ENCODE data around the gene FILIP1L. TPM values are rescaled to one million over a fixed set of nuclear protein-coding genes. Genes with fewer than 3 reads are reported as not detected.

The FILIP1L gene
- total and polyA plus RNA-seq, 2 donors (not counting 1 experiment from before 2014, with no cell fraction given), result 0.32 to 0.48 TPM

DNA sequence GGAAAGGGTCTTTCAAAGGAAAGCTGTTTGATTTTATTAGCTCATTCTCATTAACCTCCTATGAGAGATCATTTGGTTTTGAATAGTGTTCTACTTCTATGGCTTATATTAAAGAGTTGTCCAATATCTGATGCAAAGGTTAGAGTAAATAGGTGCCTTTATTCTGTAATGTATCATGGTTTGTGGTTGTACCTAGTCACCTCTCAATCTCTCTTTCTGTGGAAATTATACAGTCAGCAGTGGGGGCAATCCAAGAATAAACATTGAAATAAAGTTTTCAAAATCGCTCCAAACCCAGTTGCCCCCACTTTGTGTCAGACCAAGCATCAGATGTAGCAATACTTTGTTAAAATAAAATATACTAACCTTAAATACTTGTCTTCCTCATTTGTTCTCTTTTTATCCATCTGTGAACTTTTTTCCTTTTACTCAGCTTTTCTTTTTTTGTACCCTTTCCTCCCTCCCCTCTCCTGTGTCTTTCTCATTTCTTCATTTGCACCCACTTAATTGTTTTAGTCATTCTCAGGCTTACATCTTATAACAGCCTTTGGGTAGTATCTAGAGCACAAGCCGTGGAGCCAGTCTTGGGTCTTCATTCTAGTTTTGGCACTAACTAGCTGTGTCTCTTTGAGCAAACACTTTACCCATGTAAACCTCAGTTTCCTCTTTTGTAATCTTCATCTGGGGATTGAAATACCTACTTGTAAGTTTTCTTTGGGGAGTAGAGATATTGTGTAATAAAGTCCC, 279.9 kb downstream of the FILIP1L start:
- no peaks in the 10 kb centered on the region for H3K9me3 Mint-ChIP-seq (ENCODE audit: insufficient read depth)
- H3K27me3 Mint-ChIP-seq, result no peaks in the 10 kb centered on the region
- H3K9ac ChIP-seq (ENCODE audit: low read length), result no peak overlapping the region
- ATAC-seq (ENCODE audit: low read depth) (no peak), DNase-seq (no peak)
- no peaks in the 10 kb centered on the region for H3K27me3 ChIP-seq (replicated peaks in 1 of 4; ENCODE audit: control extremely low read depth in 1 of 4, control insufficient read depth in 3 of 4, insufficient read depth in 4 of 4, low read length in 3 of 4)
- 83% methylated on average over 1 of the region's 2 CpGs for WGBS (ENCODE audit: insufficient coverage)
- H3K9me3 ChIP-seq (ENCODE audit: control extremely low read depth in 1 of 3, control insufficient read depth in 2 of 3, insufficient read depth in 1 of 3, low read length in 2 of 3), result no peaks in the 10 kb centered on the region
- ChIA-PET POLR2A (no interaction called here), CTCF (interaction anchor here (0.6 to 9.4 kb wide), 6 partner anchors 10 to 756 kb away, joined by 3 to 158 read pairs (median 22); partner anchors contain the start of gene TBC1D23)
- peaks cover 25% of the 10 kb centered on the region for H3K79me2 ChIP-seq (ENCODE audit: control insufficient read depth, insufficient read depth, low read length)
- H3K4me2 ChIP-seq (replicated peaks; ENCODE audit: low read depth, low read length, poor library complexity, severe bottlenecking), result no peak overlapping the region
- no peak overlapping the region for H3K27ac Mint-ChIP-seq
- H2AFZ ChIP-seq (ENCODE audit: insufficient read depth, low read depth, low read length, poor library complexity, severe bottlenecking), result no peak overlapping the region
- H3K36me3 ChIP-seq (replicated peaks in 1 of 2; ENCODE audit: control extremely low read depth in 1 of 2, control insufficient read depth in 1 of 2, extremely low read depth in 1 of 2, insufficient read depth in 2 of 2, low read length in 1 of 2), result no peaks in the 10 kb centered on the region
- TF ChIP-seq, protein P1, sequence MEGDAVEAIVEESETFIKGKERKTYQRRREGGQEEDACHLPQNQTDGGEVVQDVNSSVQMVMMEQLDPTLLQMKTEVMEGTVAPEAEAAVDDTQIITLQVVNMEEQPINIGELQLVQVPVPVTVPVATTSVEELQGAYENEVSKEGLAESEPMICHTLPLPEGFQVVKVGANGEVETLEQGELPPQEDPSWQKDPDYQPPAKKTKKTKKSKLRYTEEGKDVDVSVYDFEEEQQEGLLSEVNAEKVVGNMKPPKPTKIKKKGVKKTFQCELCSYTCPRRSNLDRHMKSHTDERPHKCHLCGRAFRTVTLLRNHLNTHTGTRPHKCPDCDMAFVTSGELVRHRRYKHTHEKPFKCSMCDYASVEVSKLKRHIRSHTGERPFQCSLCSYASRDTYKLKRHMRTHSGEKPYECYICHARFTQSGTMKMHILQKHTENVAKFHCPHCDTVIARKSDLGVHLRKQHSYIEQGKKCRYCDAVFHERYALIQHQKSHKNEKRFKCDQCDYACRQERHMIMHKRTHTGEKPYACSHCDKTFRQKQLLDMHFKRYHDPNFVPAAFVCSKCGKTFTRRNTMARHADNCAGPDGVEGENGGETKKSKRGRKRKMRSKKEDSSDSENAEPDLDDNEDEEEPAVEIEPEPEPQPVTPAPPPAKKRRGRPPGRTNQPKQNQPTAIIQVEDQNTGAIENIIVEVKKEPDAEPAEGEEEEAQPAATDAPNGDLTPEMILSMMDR (IDR thresholded peaks at IDR 0.05), result no peak
- TF ChIP-seq EZH2 (IDR thresholded peaks at IDR 0.05; ENCODE audit: borderline replicate concordance, insufficient read depth, low read depth, low read length, poor library complexity, severe bottlenecking), result no peak
- H3K4me3 Mint-ChIP-seq, result no peak overlapping the region
- H3K4me1 Mint-ChIP-seq, result no peaks in the 10 kb centered on the region
- no peak overlapping the region for H3K27ac ChIP-seq (ENCODE audit: low read length in 2 of 2)
- no peak overlapping the region for H3K4me3 ChIP-seq (ENCODE audit: control extremely low read depth in 1 of 5, extremely low read depth in 1 of 5, insufficient read depth in 1 of 5, low read depth in 2 of 5, low read length in 4 of 5)
- H3K4me1 ChIP-seq (ENCODE audit: control insufficient read depth in 2 of 2, insufficient read depth in 2 of 2, low read length in 2 of 2), result no peaks in the 10 kb centered on the region
- no peaks in the 10 kb centered on the region for H4K20me1 ChIP-seq (ENCODE audit: control insufficient read depth, insufficient read depth, low read length, poor library complexity, severe bottlenecking)
- intact Hi-C loops (cut with micrococcal nuclease), result loop anchor here (5.0 kb wide), 3 partner anchors 233 to 568 kb away; partner anchors contain the start of genes LNP1 and TOMM70

DNA sequence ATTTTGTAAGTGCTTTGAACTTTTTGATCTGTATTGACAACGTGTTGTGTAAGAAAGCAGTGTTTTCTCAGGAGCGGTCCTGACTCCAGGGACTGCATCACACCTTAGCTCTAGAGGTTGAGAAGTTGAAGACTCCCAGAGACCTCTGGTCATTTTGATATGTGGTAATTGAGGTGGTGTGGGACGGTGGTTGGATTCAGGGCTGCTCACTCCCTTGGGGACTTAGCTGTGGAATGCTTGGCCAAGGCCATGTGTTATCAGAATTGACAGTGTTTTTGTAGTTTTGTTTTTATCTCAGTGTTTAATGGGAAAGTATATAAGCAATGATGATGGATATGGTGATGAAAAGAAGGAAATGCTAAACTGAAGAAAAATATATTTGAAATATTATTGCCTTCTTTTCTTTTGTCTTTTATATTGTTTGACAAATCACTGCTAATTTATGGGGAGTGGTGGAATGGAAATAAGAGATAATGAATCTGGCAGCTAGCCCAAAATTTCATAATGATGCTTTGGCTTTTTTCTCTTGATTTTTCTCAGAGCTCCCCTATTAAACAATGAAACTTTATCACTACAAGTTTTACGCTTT, 280.6 kb downstream of the FILIP1L start:
- no peak for DNase-seq
- H3K4me1 ChIP-seq (ENCODE audit: control insufficient read depth in 2 of 2, insufficient read depth in 2 of 2, low read length in 2 of 2), result no peaks in the 10 kb centered on the region
- CTCF ChIA-PET, result interaction anchor here (0.9 to 9.4 kb wide), 9 partner anchors 10 to 756 kb away, joined by 3 to 158 read pairs (median 10); partner anchors contain the start of genes LNP1, TBC1D23 and TOMM70
- H2AFZ ChIP-seq (ENCODE audit: insufficient read depth, low read depth, low read length, poor library complexity, severe bottlenecking), result no peak overlapping the region
- intact Hi-C loops (cut with micrococcal nuclease), result loop anchor here (5.0 kb wide), 3 partner anchors 234 to 569 kb away; partner anchors contain the start of genes LNP1 and TOMM70
- H3K9ac ChIP-seq (ENCODE audit: low read length), result no peak overlapping the region
- no peak overlapping the region for H3K4me2 ChIP-seq (replicated peaks; ENCODE audit: low read depth, low read length, poor library complexity, severe bottlenecking)
- no peaks in the 10 kb centered on the region for H4K20me1 ChIP-seq (ENCODE audit: control insufficient read depth, insufficient read depth, low read length, poor library complexity, severe bottlenecking)
- peaks cover 25% of the 10 kb centered on the region for H3K79me2 ChIP-seq (ENCODE audit: control insufficient read depth, insufficient read depth, low read length)
- no peaks in the 10 kb centered on the region for H3K27me3 Mint-ChIP-seq
- no peaks in the 10 kb centered on the region for H3K9me3 ChIP-seq (ENCODE audit: control extremely low read depth in 1 of 3, control insufficient read depth in 2 of 3, insufficient read depth in 1 of 3, low read length in 2 of 3)
- 97% methylated on average over 3 of the region's 4 CpGs for WGBS (ENCODE audit: insufficient coverage)
- no peak overlapping the region for H3K4me3 Mint-ChIP-seq
- H3K27ac Mint-ChIP-seq, result no peak overlapping the region
- ATAC-seq (ENCODE audit: low read depth), result no peak
- TF ChIP-seq EZH2 (IDR thresholded peaks at IDR 0.05; ENCODE audit: borderline replicate concordance, insufficient read depth, low read depth, low read length, poor library complexity, severe bottlenecking), result no peak
- TF ChIP-seq, protein P1 (IDR thresholded peaks at IDR 0.05), result no peak
- H3K4me1 Mint-ChIP-seq, result no peaks in the 10 kb centered on the region
- no peaks in the 10 kb centered on the region for H3K27me3 ChIP-seq (replicated peaks in 1 of 4; ENCODE audit: control extremely low read depth in 1 of 4, control insufficient read depth in 3 of 4, insufficient read depth in 4 of 4, low read length in 3 of 4)
- no peak overlapping the region for H3K4me3 ChIP-seq (ENCODE audit: control extremely low read depth in 1 of 5, extremely low read depth in 1 of 5, insufficient read depth in 1 of 5, low read depth in 2 of 5, low read length in 4 of 5)
- H3K36me3 ChIP-seq (replicated peaks in 1 of 2; ENCODE audit: control extremely low read depth in 1 of 2, control insufficient read depth in 1 of 2, extremely low read depth in 1 of 2, insufficient read depth in 2 of 2, low read length in 1 of 2), result no peaks in the 10 kb centered on the region
- POLR2A ChIA-PET, result no interaction called here
- H3K9me3 Mint-ChIP-seq (ENCODE audit: insufficient read depth), result no peaks in the 10 kb centered on the region
- H3K27ac ChIP-seq (ENCODE audit: low read length in 2 of 2), result no peak overlapping the region

All from B cell (primary cell).